ENCODE measurements around the gene ASCL5. TPM values are rescaled to one million over a fixed set of nuclear protein-coding genes. Genes with fewer than 3 reads are reported as not detected.

The ASCL5 gene
- total and polyA plus RNA-seq, 2 of the 13 experiments (the other 11 are each of a cell fraction or from before 2014, with no cell fraction given) = not detected

GRCh38 chr1:201170533-201171062 lies 43.6 kb upstream of the ASCL5 start (continued):
- TF ChIP-seq ZNF280D (CRISPR knock-in tag; IDR thresholded peaks at IDR 0.05) (no peak), ZNF790 (CRISPR knock-in tag; IDR thresholded peaks at IDR 0.05; ENCODE audit: borderline replicate concordance) (no peak), ZNF260 (CRISPR knock-in tag; IDR thresholded peaks at IDR 0.05; ENCODE audit: borderline replicate concordance, low read depth) (no peak), ZFP36 (IDR thresholded peaks at IDR 0.05; ENCODE audit: borderline replicate concordance, low read depth, low read length, partially characterized antibody) (no peak), EEA1 (CRISPR knock-in tag; IDR thresholded peaks at IDR 0.05; ENCODE audit: borderline replicate concordance) (no peak), STAT5B (CRISPR knock-in tag; IDR thresholded peaks at IDR 0.05) (no peak), MAZ (IDR thresholded peaks at IDR 0.05; ENCODE audit: borderline replicate concordance, low read depth, low read length) (no peak), MAZ (CRISPR knock-in tag; IDR thresholded peaks at IDR 0.05; ENCODE audit: low read depth) (no peak), ZNF333 (CRISPR knock-in tag; IDR thresholded peaks at IDR 0.05; ENCODE audit: borderline replicate concordance) (no peak), RXRA (CRISPR knock-in tag; IDR thresholded peaks at IDR 0.05) (peak; percentile 93), KDM1A (CRISPR knock-in tag; IDR thresholded peaks at IDR 0.05) (no peak), SP1 (IDR thresholded peaks at IDR 0.05) (no peak), SP1 (CRISPR knock-in tag; IDR thresholded peaks at IDR 0.05) (peak; percentile 66), ZNF513 (CRISPR knock-in tag; conservative IDR thresholded peaks at IDR 0.05) (no peak), MTF1 (CRISPR knock-in tag; IDR thresholded peaks at IDR 0.05) (no peak), ZSCAN31 (CRISPR knock-in tag; IDR thresholded peaks at IDR 0.05; ENCODE audit: low read depth) (no peak; the same call in 1 of the 2 replicates), MBD4 (IDR thresholded peaks at IDR 0.05; ENCODE audit: borderline replicate concordance, low read length) (no peak)
- TF ChIP-seq, protein P1, sequence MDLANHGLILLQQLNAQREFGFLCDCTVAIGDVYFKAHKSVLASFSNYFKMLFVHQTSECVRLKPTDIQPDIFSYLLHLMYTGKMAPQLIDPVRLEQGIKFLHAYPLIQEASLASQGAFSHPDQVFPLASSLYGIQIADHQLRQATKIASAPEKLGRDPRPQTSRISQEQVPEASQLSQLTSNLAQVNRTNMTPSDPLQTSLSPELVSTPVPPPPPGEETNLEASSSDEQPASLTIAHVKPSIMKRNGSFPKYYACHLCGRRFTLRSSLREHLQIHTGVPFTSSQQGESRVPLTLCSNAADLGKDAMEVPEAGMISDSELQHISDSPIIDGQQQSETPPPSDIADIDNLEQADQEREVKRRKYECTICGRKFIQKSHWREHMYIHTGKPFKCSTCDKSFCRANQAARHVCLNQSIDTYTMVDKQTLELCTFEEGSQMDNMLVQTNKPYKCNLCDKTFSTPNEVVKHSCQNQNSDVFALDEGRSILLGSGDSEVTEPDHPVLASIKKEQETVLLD (CRISPR knock-in tag; IDR thresholded peaks at IDR 0.05; ENCODE audit: low read depth) = no peak
- TF ChIP-seq, protein P2, sequence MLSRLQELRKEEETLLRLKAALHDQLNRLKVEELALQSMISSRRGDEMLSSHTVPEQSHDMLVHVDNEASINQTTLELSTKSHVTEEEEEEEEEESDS (CRISPR knock-in tag; IDR thresholded peaks at IDR 0.05; ENCODE audit: borderline replicate concordance) = no peak
